ENCODE data around the gene ASRGL1. TPM values are rescaled to one million over a fixed set of nuclear protein-coding genes. Genes with fewer than 3 reads are reported as not detected.
"Not testable (repeated sequence)": the region's sequence is repeated elsewhere in the genome, so short reads cannot be mapped to it uniquely, and the experiment has no call there.

Gene ASRGL1
- total RNA-seq, 5 donors from 2014 or later (not counting 1 experiment from before 2014, with no cell fraction given): 0.88 to 2.6 (median 1.9) TPM

DNA sequence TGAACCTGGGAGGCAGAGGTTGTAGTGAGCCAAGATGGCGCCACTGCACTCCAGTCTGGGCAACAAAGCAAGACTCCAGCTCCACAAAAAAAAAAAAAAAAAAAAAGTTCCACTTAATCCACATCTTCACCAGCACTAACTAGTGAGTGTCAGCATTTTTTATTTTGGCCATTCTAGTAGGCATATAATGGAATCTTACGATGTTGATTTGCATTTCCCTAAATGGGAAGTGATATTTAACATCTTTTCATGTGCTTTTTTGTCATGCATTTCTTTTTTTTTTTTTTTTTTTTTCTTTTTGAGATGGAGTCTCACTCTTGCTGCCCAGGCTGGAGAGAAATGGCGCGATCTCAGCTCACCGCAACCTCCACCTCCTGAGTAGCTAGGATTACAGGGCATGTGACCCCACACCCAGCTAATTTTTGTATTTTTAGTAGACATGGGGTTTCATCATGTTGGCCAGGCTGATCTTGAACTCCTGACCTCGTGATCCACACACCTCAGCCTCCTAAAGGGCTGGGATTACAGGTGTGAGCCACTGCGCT is 6.5 kb downstream of the ASRGL1 start:
- no CpG with 5 or more reads among the region's 7 CpGs for WGBS (ENCODE audit: insufficient coverage)
- CTCF ChIA-PET: interaction anchor here in 1 of 2 donors (0.6 to 0.7 kb wide), 2 partner anchors 20 to 198 kb away, joined by 4 to 13 read pairs; no protein-coding TSS in a partner anchor
- DNase-seq; H3K4me3 Mint-ChIP-seq; H3K4me3 ChIP-seq (ENCODE audit: control insufficient read depth in 1 of 2, extremely low read depth in 1 of 2, low read length in 1 of 2); H3K9me3 Mint-ChIP-seq; H3K4me1 Mint-ChIP-seq; H3K4me1 ChIP-seq (ENCODE audit: control insufficient read depth in 1 of 2, extremely low read depth in 1 of 2, insufficient read depth in 2 of 2, low read length in 2 of 2); H3K27ac Mint-ChIP-seq; H3K9me3 ChIP-seq; ATAC-seq (replicated peaks in 1 of 4); H3K27me3 ChIP-seq (replicated peaks in 1 of 2; ENCODE audit: control insufficient read depth in 2 of 2, extremely low read depth in 1 of 2, insufficient read depth in 2 of 2, low read length in 1 of 2); H3K36me3 Mint-ChIP-seq; H3K27ac ChIP-seq (ENCODE audit: low read length); POLR2A ChIA-PET; H3K36me3 ChIP-seq (ENCODE audit: control insufficient read depth in 2 of 2, extremely low read depth in 1 of 2, insufficient read depth in 1 of 2, low read length in 1 of 2); H3K27me3 Mint-ChIP-seq: not testable (repeated sequence)

DNA sequence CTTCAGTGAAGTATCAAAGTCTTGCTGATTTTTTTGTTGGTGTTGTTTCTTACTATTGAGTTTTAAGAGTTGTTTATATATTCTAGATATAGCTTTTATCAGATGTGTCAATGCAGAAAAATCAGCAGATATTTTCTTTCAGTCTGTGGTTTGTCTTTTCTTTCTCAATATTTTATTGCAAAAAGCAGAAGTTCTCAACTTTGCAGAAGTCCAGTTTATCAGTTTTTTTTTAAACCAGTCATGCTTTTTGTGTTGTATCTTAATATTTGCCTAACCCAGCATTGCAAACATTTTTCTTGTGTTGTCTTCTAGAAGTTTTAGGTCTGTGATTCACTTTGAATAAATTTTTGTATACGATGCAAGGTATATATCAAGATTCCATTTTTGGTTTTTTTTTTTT is 7.0 kb downstream of the ASRGL1 start:
- Mint-ChIP-seq H3K4me1 (peaks cover 0 to 5% (median 3%) of the 10 kb centered on the region in 3 donors), H3K36me3 (no peaks in the 10 kb centered on the region), H3K9me3 (no peaks in the 10 kb centered on the region), H3K4me3 (no peak overlapping the region), H3K27me3 (no peaks in the 10 kb centered on the region), H3K27ac (no peak overlapping the region)
- ChIA-PET CTCF (interaction anchor here in 1 of 2 donors (0.6 kb wide), 1 partner anchor 198 kb away, joined by 13 read pairs; no protein-coding TSS in a partner anchor), POLR2A (no interaction called here)
- Histone ChIP-seq H3K9me3 (no peaks in the 10 kb centered on the region), H3K4me1 (ENCODE audit: control insufficient read depth in 1 of 2, extremely low read depth in 1 of 2, insufficient read depth in 2 of 2, low read length in 2 of 2) (no peaks in the 10 kb centered on the region), H3K27ac (ENCODE audit: low read length) (no peak overlapping the region), H3K4me3 (ENCODE audit: control insufficient read depth in 1 of 2, extremely low read depth in 1 of 2, low read length in 1 of 2) (no peak overlapping the region), H3K27me3 (replicated peaks in 1 of 2; ENCODE audit: control insufficient read depth in 2 of 2, extremely low read depth in 1 of 2, insufficient read depth in 2 of 2, low read length in 1 of 2) (no peaks in the 10 kb centered on the region), H3K36me3 (ENCODE audit: control insufficient read depth in 2 of 2, extremely low read depth in 1 of 2, insufficient read depth in 1 of 2, low read length in 1 of 2) (no peaks in the 10 kb centered on the region)
- no CpG with 5 or more reads among the region's 1 CpG for WGBS (ENCODE audit: insufficient coverage)
- DNase-seq (no peak), ATAC-seq (replicated peaks in 1 of 4) (no peak)

DNA sequence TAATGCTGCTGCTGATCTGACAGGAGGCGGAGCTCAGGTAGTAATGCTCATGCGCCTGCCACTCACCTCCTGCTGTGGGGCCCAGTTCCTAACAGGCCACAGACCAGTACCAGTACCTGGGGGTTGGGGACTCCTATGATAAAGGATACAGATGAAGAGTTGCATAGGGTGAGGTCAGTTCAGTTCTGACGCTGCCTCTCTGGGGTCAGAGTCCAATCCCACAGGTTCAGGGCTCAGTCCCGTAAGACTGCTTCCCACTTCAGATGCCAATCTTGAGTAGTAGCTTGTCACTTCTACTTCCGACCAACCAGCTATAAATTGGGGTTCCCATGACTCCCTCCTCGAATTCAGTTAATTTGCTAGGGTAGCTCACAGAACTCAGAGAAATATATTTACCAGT is 8.6 kb downstream of the ASRGL1 start:
- ChIA-PET POLR2A (no interaction called here), CTCF (no interaction called here)
- H3K4me3 ChIP-seq (ENCODE audit: control insufficient read depth in 1 of 2, extremely low read depth in 1 of 2, low read length in 1 of 2): no peak overlapping the region
- no CpG with 5 or more reads among the region's 6 CpGs for WGBS (ENCODE audit: insufficient coverage)
- no peaks in the 10 kb centered on the region for H3K9me3 Mint-ChIP-seq
- ATAC-seq (replicated peaks in 1 of 4) (no peak), DNase-seq (no peak)
- no peaks in the 10 kb centered on the region for H3K27me3 Mint-ChIP-seq
- H3K4me1 Mint-ChIP-seq: no peaks in the 10 kb centered on the region
- H3K36me3 ChIP-seq (ENCODE audit: control insufficient read depth in 2 of 2, extremely low read depth in 1 of 2, insufficient read depth in 1 of 2, low read length in 1 of 2): no peaks in the 10 kb centered on the region
- no peaks in the 10 kb centered on the region for H3K4me1 ChIP-seq (ENCODE audit: control insufficient read depth in 1 of 2, extremely low read depth in 1 of 2, insufficient read depth in 2 of 2, low read length in 2 of 2)
- H3K27ac Mint-ChIP-seq: no peak overlapping the region
- no peaks in the 10 kb centered on the region for H3K9me3 ChIP-seq
- H3K27ac ChIP-seq (ENCODE audit: low read length): no peak overlapping the region
- no peaks in the 10 kb centered on the region for H3K36me3 Mint-ChIP-seq
- no peaks in the 10 kb centered on the region for H3K27me3 ChIP-seq (replicated peaks in 1 of 2; ENCODE audit: control insufficient read depth in 2 of 2, extremely low read depth in 1 of 2, insufficient read depth in 2 of 2, low read length in 1 of 2)
- H3K4me3 Mint-ChIP-seq: no peak overlapping the region

DNA sequence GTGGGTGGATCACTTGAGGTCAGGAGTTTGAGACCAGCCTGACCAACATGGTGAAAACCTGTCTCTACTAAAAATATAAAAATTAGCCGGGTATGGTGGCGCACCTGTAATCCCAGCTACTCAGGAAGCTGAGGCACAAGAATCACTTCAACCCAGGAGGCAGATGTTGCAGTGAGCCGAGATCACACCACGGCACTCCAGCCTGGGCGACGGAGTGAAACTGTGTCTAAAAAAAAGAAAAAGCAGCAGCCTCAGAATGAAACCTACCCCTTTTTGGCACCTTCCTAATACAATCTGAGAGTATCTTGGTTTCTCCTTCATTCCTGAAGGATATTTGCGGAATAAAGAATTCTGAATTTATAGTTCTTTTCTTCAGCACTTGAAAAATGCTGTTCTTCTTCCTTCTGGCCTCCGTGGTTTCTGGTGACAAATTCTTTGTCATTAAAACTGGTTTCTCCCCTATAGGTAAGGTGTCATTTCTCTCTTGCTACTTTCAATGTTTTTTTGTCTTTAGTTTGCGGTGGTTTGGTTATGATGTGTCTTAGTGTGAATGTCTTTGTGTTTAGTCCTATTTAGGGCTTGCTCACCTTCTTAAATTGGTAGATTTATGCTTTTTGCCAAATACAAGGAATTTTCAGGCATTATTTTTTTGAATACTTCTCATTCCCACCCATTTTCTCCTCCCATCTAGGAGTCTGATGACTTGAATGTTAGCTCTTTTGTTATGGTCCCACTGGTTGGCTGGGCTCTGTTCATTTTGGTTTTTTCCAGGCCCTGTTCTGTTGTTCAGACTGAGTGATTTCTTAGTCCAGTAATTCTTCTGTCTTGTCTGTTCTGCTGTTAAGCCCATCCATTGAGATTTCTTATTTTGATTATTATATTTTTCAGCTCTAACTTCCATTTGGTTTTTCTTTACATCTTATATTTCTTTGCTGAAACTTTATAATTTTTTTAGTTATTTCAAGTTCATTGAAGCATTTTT is 15.4 kb downstream of the ASRGL1 start:
- CTCF ChIA-PET: interaction anchor here (0.6 to 0.7 kb wide), 3 partner anchors 8 to 747 kb away, joined by 3 to 4 read pairs (median 3); no protein-coding TSS in a partner anchor
- H3K4me3 ChIP-seq (ENCODE audit: control insufficient read depth in 1 of 2, extremely low read depth in 1 of 2, low read length in 1 of 2): no peak overlapping the region
- Mint-ChIP-seq H3K27me3 (no peaks in the 10 kb centered on the region), H3K9me3 (no peaks in the 10 kb centered on the region), H3K27ac (no peak overlapping the region), H3K4me3 (no peak overlapping the region), H3K36me3 (no peaks in the 10 kb centered on the region), H3K4me1 (peaks cover 0 to 2% (median 0%) of the 10 kb centered on the region in 3 donors)
- H3K27me3 ChIP-seq (replicated peaks in 1 of 2; ENCODE audit: control insufficient read depth in 2 of 2, extremely low read depth in 1 of 2, insufficient read depth in 2 of 2, low read length in 1 of 2): no peaks in the 10 kb centered on the region
- DNase-seq (no peak), ATAC-seq (replicated peaks in 1 of 4) (no peak)
- H3K27ac ChIP-seq (ENCODE audit: low read length): no peak overlapping the region
- H3K36me3 ChIP-seq (ENCODE audit: control insufficient read depth in 2 of 2, extremely low read depth in 1 of 2, insufficient read depth in 1 of 2, low read length in 1 of 2): no peaks in the 10 kb centered on the region
- H3K4me1 ChIP-seq (ENCODE audit: control insufficient read depth in 1 of 2, extremely low read depth in 1 of 2, insufficient read depth in 2 of 2, low read length in 2 of 2): peaks cover 0 to 2% of the 10 kb centered on the region in 2 experiments
- POLR2A ChIA-PET: interaction anchor here in 1 of 2 donors (0.6 kb wide), 1 partner anchor 19 kb away, joined by 3 read pairs; no protein-coding TSS in a partner anchor
- 59% methylated on average over 2 of the region's 9 CpGs for WGBS (ENCODE audit: insufficient coverage)
- no peaks in the 10 kb centered on the region for H3K9me3 ChIP-seq

DNA sequence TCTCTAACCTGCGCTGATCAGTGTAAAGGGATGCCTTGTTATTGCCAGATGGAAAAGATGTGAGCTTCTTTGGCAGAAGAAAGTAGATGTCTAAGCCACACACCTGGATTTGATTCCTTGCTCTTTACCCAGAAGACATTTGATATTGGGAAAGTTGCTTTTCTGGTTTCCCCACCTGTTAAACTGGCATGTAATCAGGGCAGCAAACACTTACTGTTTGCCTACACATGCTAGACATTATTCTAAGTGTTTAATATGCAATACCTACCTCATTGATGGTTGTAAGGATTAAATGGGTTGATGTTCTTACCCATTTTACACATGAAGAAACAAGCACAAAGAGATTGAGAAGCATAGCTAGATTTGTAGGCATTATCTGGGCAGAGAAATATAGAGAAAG is 16.6 kb downstream of the ASRGL1 start:
- H3K27me3 Mint-ChIP-seq: no peaks in the 10 kb centered on the region
- no peak overlapping the region for H3K27ac ChIP-seq (ENCODE audit: low read length)
- H3K9me3 ChIP-seq: no peaks in the 10 kb centered on the region
- H3K27me3 ChIP-seq (replicated peaks in 1 of 2; ENCODE audit: control insufficient read depth in 2 of 2, extremely low read depth in 1 of 2, insufficient read depth in 2 of 2, low read length in 1 of 2): no peaks in the 10 kb centered on the region
- peaks cover 0 to 2% (median 0%) of the 10 kb centered on the region in 3 donors for H3K4me1 Mint-ChIP-seq
- no peaks in the 10 kb centered on the region for H3K9me3 Mint-ChIP-seq
- ChIA-PET POLR2A (no interaction called here), CTCF (interaction anchor here in 1 of 2 donors (0.6 kb wide), 1 partner anchor 17 kb away, joined by 3 read pairs; no protein-coding TSS in a partner anchor)
- no peaks in the 10 kb centered on the region for H3K36me3 Mint-ChIP-seq
- DNase-seq (no peak), ATAC-seq (replicated peaks in 1 of 4) (no peak)
- no peak overlapping the region for H3K4me3 Mint-ChIP-seq
- H3K27ac Mint-ChIP-seq: no peak overlapping the region
- WGBS (ENCODE audit: insufficient coverage): no CpG with 5 or more reads among the region's 1 CpG
- no peak overlapping the region for H3K4me3 ChIP-seq (ENCODE audit: control insufficient read depth in 1 of 2, extremely low read depth in 1 of 2, low read length in 1 of 2)
- no peaks in the 10 kb centered on the region for H3K36me3 ChIP-seq (ENCODE audit: control insufficient read depth in 2 of 2, extremely low read depth in 1 of 2, insufficient read depth in 1 of 2, low read length in 1 of 2)
- H3K4me1 ChIP-seq (ENCODE audit: control insufficient read depth in 1 of 2, extremely low read depth in 1 of 2, insufficient read depth in 2 of 2, low read length in 2 of 2): peaks cover 0 to 2% of the 10 kb centered on the region in 2 experiments

DNA sequence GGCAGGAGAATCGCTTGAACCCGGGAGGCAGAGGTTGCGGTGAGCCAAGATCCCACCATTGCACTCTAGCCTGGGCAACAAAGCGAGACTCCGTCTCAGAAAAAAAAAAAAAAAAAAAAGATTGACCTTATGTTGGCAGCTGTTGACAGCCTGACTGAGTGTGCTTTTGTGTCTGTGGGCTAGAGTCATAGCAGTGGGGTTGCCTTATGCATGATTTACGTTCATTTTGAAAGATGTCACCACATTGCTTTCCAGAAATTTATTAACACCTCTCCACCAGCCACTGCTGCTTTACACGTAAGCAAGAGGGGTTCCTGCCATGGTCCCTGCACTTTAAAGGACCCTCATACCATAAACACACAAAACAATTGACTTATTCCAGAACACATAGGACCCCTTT is 21.0 kb downstream of the ASRGL1 start:
- CTCF ChIA-PET: interaction anchor here in 1 of 2 donors (0.6 kb wide), 1 partner anchor 19 kb away, joined by 3 read pairs; no protein-coding TSS in a partner anchor
- POLR2A ChIA-PET: no interaction called here
- Histone ChIP-seq H3K9me3 (no peaks in the 10 kb centered on the region), H3K4me1 (ENCODE audit: control insufficient read depth in 1 of 2, extremely low read depth in 1 of 2, insufficient read depth in 2 of 2, low read length in 2 of 2) (no peaks in the 10 kb centered on the region), H3K4me3 (ENCODE audit: control insufficient read depth in 1 of 2, extremely low read depth in 1 of 2, low read length in 1 of 2) (no peak overlapping the region), H3K27me3 (replicated peaks in 1 of 2; ENCODE audit: control insufficient read depth in 2 of 2, extremely low read depth in 1 of 2, insufficient read depth in 2 of 2, low read length in 1 of 2) (no peaks in the 10 kb centered on the region), H3K27ac (ENCODE audit: low read length) (no peak overlapping the region), H3K36me3 (ENCODE audit: control insufficient read depth in 2 of 2, extremely low read depth in 1 of 2, insufficient read depth in 1 of 2, low read length in 1 of 2) (no peaks in the 10 kb centered on the region)
- no peaks in the 10 kb centered on the region for H3K36me3 Mint-ChIP-seq
- no peaks in the 10 kb centered on the region for H3K9me3 Mint-ChIP-seq
- no peak overlapping the region for H3K4me3 Mint-ChIP-seq
- H3K27me3 Mint-ChIP-seq: no peaks in the 10 kb centered on the region
- no peak for ATAC-seq (replicated peaks in 1 of 4)
- DNase-seq: no peak
- WGBS (ENCODE audit: insufficient coverage): 89% methylated on average over 5 of the region's 7 CpGs
- no peaks in the 10 kb centered on the region for H3K4me1 Mint-ChIP-seq
- H3K27ac Mint-ChIP-seq: no peak overlapping the region

Measured in T-cell (primary cell).